Neural crest cell (in vitro differentiated cells): ENCODE data around the gene CC2D1B. TPM values are rescaled to one million over a fixed set of nuclear protein-coding genes. Genes with fewer than 3 reads are reported as not detected.

Experiments used
- DNase-seq: peaks from one replicate; pipeline ENCODE4 v3.0.0; 2021; ENCODE audit warnings: low read depth, mixed read lengths, low spot score
- H3K27ac Mint-ChIP-seq: one replicate; pipeline ENCODE4 v1.8.0; 2021; ENCODE audit warnings: mild to moderate bottlenecking, mixed read lengths; ENCODE audit not compliant: unreplicated experiment
- H3K27me3 Mint-ChIP-seq: 2 replicates; pipeline ENCODE4 v1.8.0; 2021; ENCODE audit warnings: low read depth, mild to moderate bottlenecking, mixed read lengths
- H3K36me3 Mint-ChIP-seq: 2 replicates; pipeline ENCODE4 v1.8.0; 2021; ENCODE audit warnings: low read depth, mild to moderate bottlenecking, mixed read lengths
- H3K4me1 Mint-ChIP-seq: 2 replicates; pipeline ENCODE4 v1.8.0; 2021; ENCODE audit warnings: mixed read lengths
- H3K4me3 Mint-ChIP-seq: one replicate; pipeline ENCODE4 v1.8.0; 2021; ENCODE audit warnings: mild to moderate bottlenecking, mixed read lengths
- H3K9me3 Mint-ChIP-seq: 2 replicates; pipeline ENCODE4 v1.8.0; 2021; ENCODE audit warnings: mixed read lengths
- CTCF ChIP-seq: fragments of 200-600 bp; sonication (generic); conservative IDR thresholded peaks from 2 replicates; pipeline ENCODE4 v1.5.0; 2021; ENCODE audit warnings: antibody characterized with exemption, mild to moderate bottlenecking
- total RNA-seq: library from RNA; stranded (reverse); gene quantifications from 2 replicates; pipeline ENCODE4 v1.2.1, GENCODE V29; 2021

Gene CC2D1B
- total RNA-seq, 1 donor from 2014 or later = 34.5 TPM

GRCh38 chr1:52366517-52366827 lies 467 bp upstream of the CC2D1B start:
- TF ChIP-seq CTCF = no peak
- Mint-ChIP-seq H3K9me3 (no peaks in the 10 kb centered on the region), H3K36me3 (peaks cover 10% of the 10 kb centered on the region), H3K27me3 (peaks cover 2% of the 10 kb centered on the region), H3K4me3 (peak overlapping the region; percentile 88), H3K27ac (no peak overlapping the region), H3K4me1 (peaks cover 42% of the 10 kb centered on the region)
- no peak for DNase-seq

- Mint-ChIP-seq H3K4me1 (peaks cover 55% of the 10 kb centered on the region), H3K9me3 (no peaks in the 10 kb centered on the region), H3K27ac (peak overlapping the region; percentile 97), H3K4me3 (peak overlapping the region; percentile 98), H3K27me3 (peaks cover 6% of the 10 kb centered on the region), H3K36me3 (peaks cover 13% of the 10 kb centered on the region)
- no peak for TF ChIP-seq CTCF
- no peak for DNase-seq
Measured at GRCh38 chr1:52365071-52365745, 797 bp downstream of the CC2D1B start.

GRCh38 chr1:52364235-52364839 lies 1.7 kb downstream of the CC2D1B start:
- DNase-seq = no peak
- no peak overlapping the region for H3K27ac Mint-ChIP-seq
- TF ChIP-seq CTCF = no peak

GRCh38 chr1:52360595-52360968 lies 5.4 kb downstream of the CC2D1B start:
- H3K4me3 Mint-ChIP-seq = peak overlapping the region; percentile 87
- peaks cover 38% of the 10 kb centered on the region for H3K4me1 Mint-ChIP-seq
- H3K27me3 Mint-ChIP-seq = peaks cover 6% of the 10 kb centered on the region
- no peak for TF ChIP-seq CTCF
- no peaks in the 10 kb centered on the region for H3K9me3 Mint-ChIP-seq
- H3K36me3 Mint-ChIP-seq = peaks cover 24% of the 10 kb centered on the region
- H3K27ac Mint-ChIP-seq = peak overlapping the region; percentile 96
- peak; percentile 43 for DNase-seq

More at GRCh38 chr1:52364235-52364839, 1.7 kb downstream of the CC2D1B start:
- H3K9me3 Mint-ChIP-seq = no peaks in the 10 kb centered on the region
- H3K36me3 Mint-ChIP-seq = peaks cover 16% of the 10 kb centered on the region
- peak overlapping the region; percentile 98 for H3K4me3 Mint-ChIP-seq
- peaks cover 6% of the 10 kb centered on the region for H3K27me3 Mint-ChIP-seq
- H3K4me1 Mint-ChIP-seq = peaks cover 55% of the 10 kb centered on the region

GRCh38 chr1:52359676-52360594 lies 6.1 kb downstream of the CC2D1B start:
- Mint-ChIP-seq H3K4me3 (peak overlapping the region; percentile 87), H3K36me3 (peaks cover 28% of the 10 kb centered on the region), H3K27ac (peak overlapping the region; percentile 96), H3K4me1 (peaks cover 32% of the 10 kb centered on the region), H3K9me3 (no peaks in the 10 kb centered on the region), H3K27me3 (peaks cover 4% of the 10 kb centered on the region)
- no peak for DNase-seq
- TF ChIP-seq CTCF = no peak
